ENCODE results near the gene GNAO1. TPM values are rescaled to one million over a fixed set of nuclear protein-coding genes. Genes with fewer than 3 reads are reported as not detected.

The GNAO1 gene
- total and polyA plus RNA-seq, 9 donors: 0.72 to 5.6 (median 2.7) TPM

- no peak for DNase-seq
- Histone ChIP-seq H3K4me1 (ENCODE audit: insufficient read depth) (no peaks in the 10 kb centered on the region), H3K27ac (no peak overlapping the region), H3K27me3 (no peaks in the 10 kb centered on the region), H3K4me3 (no peak overlapping the region), H3K36me3 (no peaks in the 10 kb centered on the region), H3K9me3 (no peaks in the 10 kb centered on the region)
- intact Hi-C loops (cut with DNase I): no loop called here
- no peak for TF ChIP-seq CTCF (IDR thresholded peaks at IDR 0.05)
- TF ChIP-seq EP300 (IDR thresholded peaks at IDR 0.05): no peak
- no peak for TF ChIP-seq POLR2A (IDR thresholded peaks at IDR 0.05)
Observed at GRCh38 chr16:56202036-56202435, 10.7 kb downstream of the GNAO1 start.

- DNase-seq: no peak
- TF ChIP-seq POLR2A (IDR thresholded peaks at IDR 0.05) (no peak), EP300 (IDR thresholded peaks at IDR 0.05) (no peak), CTCF (IDR thresholded peaks at IDR 0.05) (no peak)
- Histone ChIP-seq H3K9me3 (no peaks in the 10 kb centered on the region), H3K27me3 (no peaks in the 10 kb centered on the region), H3K36me3 (no peaks in the 10 kb centered on the region), H3K4me1 (ENCODE audit: insufficient read depth) (no peaks in the 10 kb centered on the region), H3K4me3 (no peak overlapping the region), H3K27ac (no peak overlapping the region)
- WGBS, 3 donors: 55 to 68% (median 68%) methylated on average over 1 of the region's 1 CpG
- intact Hi-C loops (cut with DNase I): no loop called here
Observed at GRCh38 chr16:56203052-56203451, 11.8 kb downstream of the GNAO1 start.

GRCh38 chr16:56204816-56205215 is 13.5 kb downstream of the GNAO1 start:
- no peaks in the 10 kb centered on the region for H3K4me1 ChIP-seq (ENCODE audit: insufficient read depth)
- no peaks in the 10 kb centered on the region for H3K9me3 ChIP-seq
- no peak overlapping the region for H3K4me3 ChIP-seq
- WGBS, 3 donors: 62 to 70% (median 67%) methylated on average over 4 of the region's 4 CpGs
- no peaks in the 10 kb centered on the region for H3K27me3 ChIP-seq
- H3K27ac ChIP-seq: no peak overlapping the region
- H3K36me3 ChIP-seq: no peaks in the 10 kb centered on the region
- DNase-seq: no peak
- intact Hi-C loops (cut with DNase I): no loop called here
- TF ChIP-seq POLR2A (IDR thresholded peaks at IDR 0.05): no peak
- TF ChIP-seq CTCF (IDR thresholded peaks at IDR 0.05): no peak
- no peak for TF ChIP-seq EP300 (IDR thresholded peaks at IDR 0.05)

GRCh38 chr16:56206951-56207350 is 15.7 kb downstream of the GNAO1 start:
- Histone ChIP-seq H3K27ac (no peak overlapping the region), H3K36me3 (no peaks in the 10 kb centered on the region), H3K9me3 (no peaks in the 10 kb centered on the region), H3K27me3 (no peaks in the 10 kb centered on the region), H3K4me3 (no peak overlapping the region), H3K4me1 (ENCODE audit: insufficient read depth) (no peaks in the 10 kb centered on the region)
- TF ChIP-seq POLR2A (IDR thresholded peaks at IDR 0.05) (no peak), CTCF (IDR thresholded peaks at IDR 0.05) (no peak), EP300 (IDR thresholded peaks at IDR 0.05) (no peak)
- DNase-seq: no peak
- WGBS, 3 donors: 84 to 96% (median 91%) methylated on average over 1 of the region's 1 CpG
- intact Hi-C loops (cut with DNase I): no loop called here

- Histone ChIP-seq H3K4me1 (ENCODE audit: insufficient read depth) (no peaks in the 10 kb centered on the region), H3K4me3 (no peak overlapping the region), H3K36me3 (no peaks in the 10 kb centered on the region), H3K27me3 (no peaks in the 10 kb centered on the region), H3K27ac (no peak overlapping the region), H3K9me3 (no peaks in the 10 kb centered on the region)
- TF ChIP-seq CTCF (IDR thresholded peaks at IDR 0.05) (no peak), POLR2A (IDR thresholded peaks at IDR 0.05) (no peak), EP300 (IDR thresholded peaks at IDR 0.05) (no peak)
- WGBS, 3 donors: 58 to 73% (median 63%) methylated on average over 2 of the region's 2 CpGs
- intact Hi-C loops (cut with DNase I): no loop called here
- DNase-seq: no peak
Observed at GRCh38 chr16:56207421-56207820, 16.1 kb downstream of the GNAO1 start.
